Stimulated activated CD4-positive, alpha-beta T cell treated with anti-CD3 and anti-CD28 coated beads, Interleukin-1b, Interleukin-23, amount 100 ng/mL, for 48 hours (primary cell): Measurements from ENCODE around the gene TFF2.

ENCODE experiments used
- DNase-seq: peaks from one replicate; pipeline ENCODE4 v3.0.0-alpha.2; 2020

The TFF2 gene

DNA sequence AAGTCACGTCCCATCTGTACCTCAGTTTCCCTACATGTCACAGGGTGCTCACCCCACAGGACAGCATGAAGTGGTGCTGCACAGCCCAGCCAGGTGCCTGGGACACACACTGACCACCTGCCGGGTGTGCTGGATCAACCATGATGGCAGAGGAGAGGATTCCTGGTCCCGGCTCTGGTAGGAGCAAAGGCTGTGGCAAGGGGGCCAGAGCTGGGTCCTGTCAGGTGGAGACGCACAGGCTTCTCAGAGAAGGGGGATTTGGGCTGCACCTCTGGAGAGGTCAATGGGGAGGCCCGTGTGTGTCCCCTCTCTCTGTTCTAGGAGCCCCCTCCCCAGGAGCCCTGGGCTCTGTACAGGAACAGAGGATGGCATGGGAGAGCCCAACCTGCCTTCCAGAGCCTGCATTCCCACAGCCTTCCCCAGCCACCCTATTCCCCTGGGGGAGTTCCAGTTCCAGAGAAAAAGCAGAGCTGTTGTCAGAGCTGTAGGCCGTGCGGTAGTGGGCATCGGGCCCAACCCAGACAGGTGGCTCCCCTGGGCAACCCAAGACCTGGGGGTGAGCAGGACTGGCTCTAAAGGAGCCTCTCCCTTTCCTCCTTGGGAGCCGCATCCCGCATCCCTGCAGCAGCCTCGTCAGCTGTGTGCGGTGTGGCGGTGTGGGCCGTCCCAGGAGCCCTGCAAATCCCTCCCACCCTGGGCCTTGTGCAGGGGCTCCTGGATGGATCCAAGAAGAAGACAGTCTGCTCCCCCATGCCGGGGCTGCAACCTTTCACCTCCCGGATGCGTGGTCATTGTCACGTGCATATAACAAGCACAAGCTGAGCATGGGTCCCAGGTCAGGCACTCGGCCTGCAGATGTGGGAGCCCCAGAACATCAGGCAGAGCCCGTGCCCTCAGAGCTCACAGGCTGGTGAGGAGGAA is 32.7 kb downstream of the TFF2 start:
- no peak for DNase-seq

DNA sequence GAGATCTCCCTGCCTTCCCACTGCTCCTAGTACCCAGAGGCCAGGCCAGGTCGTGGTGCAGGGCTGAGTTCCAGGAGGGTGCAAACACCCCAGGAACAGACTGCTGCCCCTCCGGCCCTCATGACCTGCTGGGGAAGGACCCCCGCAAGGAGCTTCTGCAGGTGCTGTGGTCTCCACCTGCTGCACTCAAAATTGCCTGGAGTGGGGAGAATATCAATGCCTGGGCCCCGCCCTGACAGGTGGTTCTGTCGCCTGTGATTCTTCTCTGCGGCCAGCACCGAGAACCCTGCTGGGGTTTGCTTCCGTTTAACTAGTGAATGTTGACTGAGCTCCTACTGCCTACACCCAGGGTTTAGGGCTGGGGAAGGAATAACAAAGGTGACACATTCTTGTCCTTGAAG is 33.5 kb downstream of the TFF2 start:
- DNase-seq, result no peak

DNA sequence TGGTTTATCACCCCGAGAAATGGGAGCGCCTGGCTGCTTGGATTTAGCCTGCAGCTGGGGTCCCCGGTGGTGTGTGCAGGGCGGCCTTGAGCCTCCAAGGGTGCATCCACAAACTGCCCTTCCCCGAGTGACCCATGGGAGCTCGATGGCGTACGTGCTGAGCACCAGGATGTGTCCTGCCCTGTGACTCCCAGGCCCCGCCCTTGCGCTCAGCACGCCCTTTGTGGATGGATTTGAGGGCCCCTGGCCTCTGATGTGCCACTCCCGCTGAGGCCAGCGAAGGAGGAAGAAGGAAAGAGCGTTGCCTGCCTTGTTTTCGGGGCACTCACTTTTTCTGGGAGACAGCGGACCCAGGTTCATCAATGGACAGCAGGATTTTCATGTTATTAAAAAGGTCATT is 33.9 kb downstream of the TFF2 start:
- DNase-seq, result no peak

DNA sequence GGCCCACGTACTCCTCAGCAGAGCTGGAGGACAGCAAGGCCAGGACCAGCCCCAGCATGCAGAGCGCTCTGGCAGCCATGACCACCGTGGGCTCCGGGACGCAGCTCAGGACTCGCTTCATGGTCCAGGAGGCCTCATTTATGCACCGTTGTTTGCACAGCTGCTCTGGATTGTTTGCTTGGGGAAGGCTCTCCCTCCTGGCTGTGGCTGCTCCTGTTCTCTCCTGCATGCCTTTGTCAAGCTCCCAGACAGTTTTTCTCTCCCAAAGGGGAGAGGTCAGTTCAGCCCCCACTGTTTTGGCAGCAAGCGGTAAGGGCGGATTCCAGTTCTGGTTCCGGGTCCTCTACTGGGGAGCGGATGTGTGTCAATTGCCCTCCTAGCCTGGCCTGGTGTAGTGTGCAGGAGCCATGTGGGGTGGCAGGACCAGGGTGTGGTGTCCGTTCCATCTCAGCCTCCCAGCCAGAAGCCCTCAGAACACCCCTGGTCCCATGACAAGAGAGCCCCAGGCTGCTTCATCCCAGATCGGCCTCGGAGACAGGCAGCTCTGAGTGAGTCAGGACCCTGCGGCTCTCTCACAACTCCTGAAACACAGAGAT is 35.4 kb downstream of the TFF2 start, which contains the start of gene TFF3:
TFF3 (minus strand) TSS at position 114 of the 596 bp plus-strand sequence; CDS start at position 79, 35 bp downstream.
- no peak for DNase-seq

DNA sequence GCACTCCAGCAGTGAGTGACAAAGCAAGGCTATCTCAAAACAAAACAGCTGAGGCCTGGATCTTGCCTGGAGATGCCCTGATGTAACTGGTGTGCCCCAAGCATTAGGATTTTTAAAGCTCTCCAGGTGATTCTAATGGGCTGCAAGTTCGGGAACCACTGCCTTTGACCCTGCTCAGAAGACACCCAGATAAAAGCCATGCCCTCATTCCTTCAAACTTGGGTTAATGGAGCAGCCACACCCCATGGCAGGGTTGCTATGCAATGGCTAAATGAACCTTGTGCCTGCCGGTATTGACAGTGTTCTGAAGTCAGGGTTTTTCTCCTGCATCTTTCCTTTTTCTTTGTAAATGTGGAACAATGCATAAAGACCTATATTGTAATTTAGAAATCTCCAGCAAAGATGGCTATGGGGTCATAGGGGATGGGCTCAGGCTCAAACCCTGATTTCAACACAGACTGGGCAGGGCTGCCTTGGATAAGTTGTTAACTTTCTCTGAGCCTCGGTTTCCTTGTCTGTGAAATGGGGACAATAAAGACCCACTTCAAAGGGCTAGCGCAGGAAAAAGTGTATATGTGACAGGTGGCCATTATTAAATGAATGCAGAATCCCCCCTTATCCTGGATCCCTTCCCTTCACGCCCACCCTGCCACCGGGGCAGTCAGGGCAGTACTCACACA is 36.0 kb downstream of the TFF2 start:
- DNase-seq, result no peak

DNA sequence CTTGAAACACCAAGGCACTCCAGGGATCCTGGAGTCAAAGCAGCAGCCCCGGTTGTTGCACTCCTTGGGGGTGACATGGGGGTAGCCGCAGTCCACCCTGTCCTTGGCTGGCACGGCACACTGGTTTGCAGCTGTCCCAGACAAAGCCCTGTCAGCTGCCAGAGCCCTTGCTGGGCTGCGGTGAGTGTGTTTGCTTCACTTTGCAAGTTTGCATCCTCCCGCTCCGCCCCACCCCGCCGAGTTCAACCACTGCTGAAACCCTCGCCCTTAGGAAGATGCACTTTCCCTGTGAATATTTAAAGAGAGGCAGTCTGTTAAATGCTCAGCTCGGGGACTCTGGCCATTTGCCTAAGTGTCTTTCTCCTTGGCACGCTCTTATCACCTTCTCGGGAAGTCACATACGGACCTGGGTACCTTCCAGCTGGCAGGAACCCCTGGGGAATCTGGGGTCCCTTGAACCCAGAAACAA is 37.3 kb downstream of the TFF2 start:
- DNase-seq, result no peak

DNA sequence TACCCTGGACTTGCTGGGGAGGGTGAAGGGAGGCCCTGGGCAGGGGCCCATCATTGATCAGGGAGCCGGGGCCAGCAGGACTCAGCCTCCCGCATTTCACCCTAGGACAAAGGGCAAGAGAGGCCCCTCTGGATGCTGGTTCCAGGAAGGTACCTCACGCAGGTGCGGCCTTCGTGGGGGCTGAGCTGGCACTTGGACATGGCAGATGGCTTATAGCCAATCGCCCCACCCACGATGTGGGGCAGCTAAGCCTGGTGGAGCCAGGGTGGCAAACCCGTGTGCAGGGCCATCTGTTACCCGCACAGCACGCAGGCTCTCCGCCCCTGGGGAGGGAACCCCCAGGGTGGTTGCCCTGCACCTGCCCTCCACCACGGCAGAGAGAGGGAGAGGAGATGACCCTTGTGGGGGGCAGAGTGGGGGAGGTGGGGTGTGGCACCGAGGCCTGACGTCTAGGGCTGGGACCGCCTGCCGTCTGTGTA is 38.1 kb downstream of the TFF2 start:
- DNase-seq, result no peak

DNA sequence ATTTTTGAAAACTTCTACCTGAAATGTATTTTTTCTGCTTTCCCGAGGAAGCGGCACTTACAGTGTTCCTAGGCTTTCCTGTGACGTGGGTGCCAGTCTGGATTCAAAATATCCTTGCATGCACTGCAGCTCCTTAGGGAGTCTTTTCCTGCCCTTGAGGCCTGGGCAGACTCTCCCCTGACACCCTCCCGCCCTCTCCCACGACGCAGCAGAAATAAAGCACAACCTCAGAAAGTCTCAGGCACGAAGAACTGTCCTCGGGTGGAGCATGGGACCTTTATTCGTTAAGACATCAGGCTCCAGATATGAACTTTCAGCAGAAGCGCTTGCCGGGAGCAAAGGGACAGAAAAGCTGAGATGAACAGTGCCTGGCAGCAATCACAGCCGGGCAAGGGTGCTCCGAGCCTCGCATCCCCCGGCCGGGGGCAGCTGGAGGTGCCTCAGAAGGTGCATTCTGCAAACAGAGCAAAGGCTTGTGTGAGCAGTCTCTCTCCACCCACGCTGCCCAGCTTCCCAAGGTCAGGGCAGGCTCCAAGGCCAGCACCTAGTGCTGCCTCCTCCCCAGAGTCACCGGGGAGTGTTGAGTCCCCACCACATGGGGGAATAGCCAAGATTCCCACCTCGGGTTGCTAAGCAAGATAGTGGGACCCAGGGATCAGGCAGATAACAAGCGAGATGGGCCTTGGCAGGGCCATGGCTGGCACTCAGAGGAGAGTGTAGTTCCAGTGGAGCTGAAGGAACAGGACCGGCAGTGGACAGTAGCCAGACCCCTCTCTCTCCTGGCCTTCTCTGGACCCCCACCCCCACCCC is 38.8 kb downstream of the TFF2 start:
- no peak for DNase-seq

DNA sequence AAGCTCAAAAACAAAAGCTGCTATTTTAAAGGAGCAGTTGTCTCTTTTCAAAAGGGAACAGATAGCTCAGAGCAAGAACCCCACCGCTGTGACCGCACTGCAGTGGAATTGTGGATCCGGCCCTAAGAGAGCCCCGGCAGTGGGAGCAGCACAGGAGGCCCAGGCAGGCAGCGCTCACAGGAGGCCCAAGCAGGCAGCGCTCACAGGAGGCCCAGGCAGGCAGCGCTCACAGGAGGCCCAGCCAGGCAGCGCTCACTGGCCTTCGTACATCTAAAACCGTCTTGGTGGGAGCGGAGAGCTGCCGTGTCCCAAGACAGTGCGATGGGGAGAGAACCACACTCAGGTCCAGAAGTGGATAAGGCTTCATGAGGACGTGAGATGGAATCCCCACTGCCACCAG is 39.6 kb downstream of the TFF2 start:
- DNase-seq, result no peak

DNA sequence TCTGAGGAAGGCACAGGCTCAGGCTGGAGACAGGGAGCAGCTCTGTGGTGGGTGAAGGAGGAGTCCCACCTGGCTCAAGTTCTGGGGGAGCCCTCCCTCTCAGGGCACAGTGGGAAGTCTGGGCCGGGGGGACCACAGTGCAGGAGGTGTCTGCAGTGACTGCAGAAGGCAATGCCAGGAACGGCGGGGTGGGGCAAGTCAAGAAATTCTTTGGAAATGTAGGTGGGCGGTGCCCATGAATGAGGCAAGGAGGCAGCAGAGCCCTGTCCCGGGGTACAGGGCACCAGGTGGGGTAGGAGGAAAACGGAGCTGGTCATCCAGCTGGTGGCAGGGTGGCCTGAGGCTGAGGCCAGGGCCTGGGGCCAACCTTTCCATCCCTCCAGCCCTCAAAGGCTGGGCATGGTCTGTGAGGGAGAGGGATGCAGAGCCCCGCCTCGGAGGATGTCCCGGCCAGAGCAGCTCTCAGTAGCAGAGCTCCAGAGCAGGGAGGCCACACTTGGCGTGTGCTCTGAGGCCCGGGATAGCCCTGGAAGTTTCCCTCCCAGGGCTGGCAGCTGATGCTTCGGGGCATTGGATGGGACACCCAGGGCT is 40.3 kb downstream of the TFF2 start:
- DNase-seq, result no peak

DNA sequence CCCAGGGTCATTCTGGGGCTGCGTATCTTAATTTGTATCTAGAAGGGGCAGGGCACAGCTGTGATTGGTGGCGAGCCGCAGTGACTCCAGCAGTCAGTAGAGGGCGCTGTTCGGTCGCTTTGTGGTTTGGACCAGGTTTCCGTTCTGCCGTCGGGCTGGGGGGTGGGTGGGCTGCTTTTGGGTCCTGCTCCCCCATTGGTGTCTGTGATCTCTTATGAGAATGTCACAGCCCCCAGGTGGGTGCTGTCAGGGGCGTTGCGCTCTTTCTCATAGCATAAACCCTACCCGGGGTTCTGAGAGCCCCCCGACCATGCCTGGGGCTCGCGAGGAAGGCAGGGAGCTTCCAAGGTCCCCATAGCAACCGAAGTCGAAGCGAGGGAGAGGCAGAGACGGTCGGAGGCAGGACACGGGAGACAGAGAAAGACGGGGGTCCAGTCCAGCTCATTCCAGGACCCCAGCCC is 41.0 kb downstream of the TFF2 start:
- peak; percentile 73 for DNase-seq

DNA sequence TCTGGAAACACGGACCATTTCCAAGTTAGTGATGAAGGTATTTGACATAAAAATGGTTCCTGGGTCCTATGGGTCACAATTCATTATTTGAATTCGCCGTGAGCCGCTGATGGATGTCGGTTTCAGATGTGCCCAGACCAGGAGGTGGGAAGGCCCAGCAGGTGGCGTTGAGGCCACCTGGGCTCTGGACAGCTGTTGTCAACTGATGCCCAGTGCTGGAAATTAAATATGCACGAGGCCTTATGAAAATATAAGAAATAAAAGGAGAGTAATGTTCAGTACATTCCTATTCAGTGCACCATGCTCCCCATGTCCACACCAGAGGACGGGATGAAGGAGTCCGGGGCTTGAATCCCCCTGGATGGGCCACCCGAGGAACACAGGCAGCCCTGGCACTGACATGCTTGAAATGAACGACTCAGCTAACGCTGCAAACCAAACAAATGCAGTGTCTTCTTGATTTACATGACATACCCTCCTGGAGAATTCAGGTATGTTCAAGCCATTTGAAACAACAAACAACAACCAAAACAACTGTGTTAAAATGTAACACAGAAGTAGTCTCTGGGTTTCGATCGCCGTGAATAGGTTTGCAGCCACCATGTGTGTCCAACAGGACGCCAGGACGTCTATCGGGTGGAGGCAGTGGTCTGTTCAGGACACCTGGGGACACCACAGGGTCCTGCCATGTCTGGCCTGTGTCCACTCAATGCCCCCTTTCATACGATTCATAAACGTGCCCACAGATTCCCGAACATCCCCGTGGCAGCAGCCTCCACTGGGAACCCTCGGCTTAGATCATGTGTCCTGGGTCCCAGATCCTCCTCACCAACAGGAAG is 41.7 kb downstream of the TFF2 start:
- no peak for DNase-seq

DNA sequence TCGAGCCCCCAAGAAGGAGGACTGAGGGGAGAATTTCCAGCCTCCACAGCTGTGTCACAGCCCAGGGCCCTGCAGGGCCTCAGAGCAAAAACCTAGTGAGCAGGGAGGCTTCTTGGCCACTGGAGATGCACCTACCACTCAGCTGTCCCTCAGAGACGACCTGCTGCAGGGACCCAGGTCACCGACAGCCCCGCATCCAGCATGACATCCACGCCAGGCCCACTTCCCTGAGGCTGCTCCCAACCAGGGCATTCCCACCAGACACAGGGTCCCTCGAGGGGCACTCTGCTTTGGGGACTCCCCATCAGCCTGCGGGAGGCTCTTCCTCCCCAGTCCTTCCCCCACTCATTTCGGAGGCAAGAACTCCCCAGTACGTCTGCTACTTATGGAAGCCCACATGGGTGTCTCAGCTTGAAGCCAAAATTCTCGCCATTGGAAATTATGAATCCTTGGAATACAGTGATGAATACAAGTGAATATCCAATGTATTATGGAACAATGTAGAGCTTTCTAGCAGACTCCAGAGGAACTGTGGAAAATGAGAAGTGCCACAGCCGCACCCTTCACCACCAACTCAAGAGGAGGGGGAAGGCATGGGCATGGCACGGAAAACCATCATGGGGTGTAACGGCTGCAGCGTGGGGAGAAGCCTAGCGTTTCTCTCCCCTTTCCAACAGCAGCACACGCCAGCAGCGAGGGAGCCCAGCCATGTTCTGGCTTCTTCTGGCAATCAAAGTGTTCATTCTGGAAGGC is 42.5 kb downstream of the TFF2 start:
- DNase-seq, result no peak

DNA sequence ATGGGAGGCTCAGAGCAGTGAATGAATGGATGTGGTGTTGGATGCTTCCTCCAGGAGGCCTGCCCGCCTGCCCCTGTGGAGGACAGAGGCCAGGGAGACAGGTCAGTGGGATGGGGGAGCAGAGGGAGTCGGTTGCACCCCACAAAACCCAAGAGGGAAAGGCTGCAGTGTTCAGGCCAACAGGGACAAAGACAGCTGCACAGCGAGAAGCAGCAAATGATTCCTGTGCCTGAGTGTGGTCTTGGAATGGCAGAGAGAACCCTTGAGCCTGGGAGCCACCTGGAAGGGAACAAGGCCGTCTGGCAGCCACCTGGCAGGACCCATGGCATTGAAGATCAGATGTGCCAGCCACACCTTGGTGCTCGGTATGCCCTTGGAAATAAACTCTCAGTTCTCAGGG is 43.7 kb downstream of the TFF2 start:
- DNase-seq, result no peak

DNA sequence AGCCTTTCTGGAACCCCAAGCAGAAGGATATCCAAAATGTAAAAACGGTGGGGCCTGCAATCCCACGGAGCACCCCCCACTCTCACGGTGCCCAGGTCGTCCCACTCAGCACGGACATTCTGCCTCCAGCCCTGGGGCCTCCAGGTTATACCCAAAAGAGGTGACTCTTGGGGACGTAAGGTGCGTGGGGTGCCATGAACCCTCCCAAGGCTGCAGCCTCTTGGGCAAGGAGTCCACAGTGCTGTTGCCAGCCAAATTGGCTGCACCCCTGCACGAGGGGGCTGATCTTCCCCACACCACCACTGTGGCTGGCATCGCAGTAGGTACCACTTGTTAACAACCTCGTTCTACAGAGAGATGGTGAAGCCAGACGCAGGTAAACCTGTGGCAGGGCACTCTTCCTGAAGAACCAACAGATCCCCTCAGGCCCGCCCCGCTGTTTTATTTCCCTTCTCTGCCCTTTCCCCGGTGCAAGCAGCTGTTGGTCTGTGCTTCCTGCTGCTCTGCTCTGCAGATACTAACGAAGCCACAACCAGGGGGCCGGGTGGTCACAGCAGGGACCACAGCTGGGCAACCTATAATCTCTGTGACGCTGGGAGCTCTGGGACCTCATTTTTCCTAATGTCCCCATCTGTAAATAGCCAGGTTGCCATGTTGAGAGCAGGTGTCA is 44.3 kb downstream of the TFF2 start:
- DNase-seq, result no peak

DNA sequence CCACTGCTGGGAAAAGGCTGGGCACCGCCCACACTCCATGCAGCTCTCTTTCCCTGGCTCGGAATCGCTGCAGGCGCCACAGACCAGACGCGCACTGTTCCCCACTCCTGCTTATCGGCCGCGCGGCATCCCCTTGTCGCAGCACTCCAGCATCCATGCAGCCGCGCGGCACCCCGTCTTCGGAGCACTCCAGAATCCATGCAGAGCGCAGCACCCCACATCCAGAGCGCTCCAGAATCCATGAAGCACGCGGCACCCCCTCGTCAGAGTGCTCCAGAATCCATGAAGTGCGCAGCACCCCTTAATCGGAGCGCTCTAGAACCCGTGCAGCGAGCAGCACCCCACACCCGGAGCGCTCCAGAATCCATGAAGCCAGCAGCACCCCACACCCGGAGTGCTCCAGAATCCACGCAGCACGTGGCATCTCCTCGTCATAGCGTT is 45.1 kb downstream of the TFF2 start:
- DNase-seq, result no peak

DNA sequence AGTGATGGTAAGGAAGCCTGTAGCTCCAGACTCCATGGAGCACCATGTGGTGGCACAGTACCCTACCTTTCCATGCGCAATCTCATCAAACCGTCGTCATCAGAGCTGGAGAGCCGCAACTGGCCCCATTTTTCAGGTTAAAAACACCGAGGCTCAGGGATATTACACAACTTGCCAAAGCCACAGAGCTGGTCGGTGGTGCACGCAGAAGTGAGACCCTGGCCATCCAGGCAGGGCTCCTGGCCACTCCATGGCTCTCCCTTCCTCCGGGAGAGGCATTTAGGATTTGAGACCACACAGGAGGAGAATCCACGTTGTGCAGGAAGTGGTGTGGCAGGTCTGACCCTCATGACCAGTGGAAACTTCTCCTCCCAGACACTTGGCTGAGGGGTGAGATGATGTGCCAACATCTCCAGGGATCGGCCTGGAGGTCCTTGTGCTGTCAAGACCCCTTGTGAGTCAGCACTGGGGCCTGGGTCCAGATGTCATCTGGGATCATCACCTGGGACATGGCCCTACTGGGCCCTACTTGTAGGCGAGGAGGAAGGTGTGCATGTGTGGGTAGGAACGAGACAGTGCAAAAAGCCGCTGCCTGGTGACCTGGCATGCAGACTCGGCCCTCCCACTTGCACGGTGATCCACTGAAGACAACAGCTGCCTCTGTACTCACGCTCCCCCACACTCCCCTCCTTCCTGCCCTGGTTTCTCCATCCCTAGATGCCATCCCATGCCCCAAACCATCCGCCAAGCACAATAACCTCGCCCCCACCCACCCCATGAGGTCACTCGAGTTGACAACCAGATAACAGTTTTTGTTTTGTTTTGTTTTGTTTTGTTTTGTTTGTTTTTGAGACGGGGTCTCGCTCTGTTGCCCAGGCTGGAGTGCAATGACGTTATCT is 46.0 kb downstream of the TFF2 start:
- no peak for DNase-seq

DNA sequence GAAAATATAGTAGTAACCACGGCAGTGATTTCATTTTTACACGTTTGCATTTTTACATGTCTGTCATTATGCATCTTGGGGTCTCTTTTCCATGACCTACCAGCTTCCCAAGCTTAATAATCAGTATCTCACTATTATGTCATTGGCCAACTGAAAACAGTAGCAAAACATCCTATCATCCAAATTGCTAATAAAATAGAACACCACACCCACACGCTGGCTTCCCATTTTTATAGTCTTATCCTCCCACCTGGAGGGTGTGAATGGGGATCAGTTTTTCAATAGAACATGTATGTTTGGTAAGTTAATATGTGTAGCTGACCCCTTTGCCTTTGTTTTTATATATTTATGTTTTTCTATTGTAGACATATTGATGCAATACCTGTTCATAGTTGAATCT is 47.4 kb downstream of the TFF2 start:
- DNase-seq, result no peak

DNA sequence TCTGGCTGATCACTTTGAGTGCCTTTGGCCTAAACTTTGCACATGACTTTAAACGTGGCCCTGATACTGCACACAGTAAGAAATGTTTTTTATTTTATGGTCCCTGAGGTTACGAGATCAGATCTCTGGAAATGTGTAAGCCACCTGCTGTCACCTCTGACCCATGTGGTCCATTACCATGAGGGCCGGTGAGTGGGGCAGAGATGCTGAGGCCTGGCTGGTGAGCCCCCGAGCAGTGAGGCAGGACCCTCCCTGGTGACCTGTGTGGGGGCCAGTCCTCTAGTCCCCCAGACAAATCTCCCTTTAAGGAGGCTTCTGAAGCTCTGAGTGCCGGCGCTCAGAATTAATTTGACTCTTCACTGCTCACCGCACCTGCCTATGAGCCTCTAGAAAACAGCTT is 48.0 kb downstream of the TFF2 start:
- no peak for DNase-seq
